ENCODE data around the gene MTX2.

MTX2 gene

GRCh38 chr2:176247859-176248258 lies 21.4 kb upstream of the MTX2 start:
- TF ChIP-seq RAD21 (IDR thresholded peaks at IDR 0.05; ENCODE audit: low read depth) (no peak), TEAD4 (IDR thresholded peaks at IDR 0.05) (no peak), NFIC (IDR thresholded peaks at IDR 0.05) (no peak), FOXM1 (IDR thresholded peaks at IDR 0.05; ENCODE audit: borderline replicate concordance, low read depth) (no peak)

- no peak for TF ChIP-seq TAF1 (IDR thresholded peaks at IDR 0.05; ENCODE audit: low read depth)
- no peak for TF ChIP-seq EP300 (IDR thresholded peaks at IDR 0.05; ENCODE audit: borderline replicate concordance)
- TF ChIP-seq EGR1 (IDR thresholded peaks at IDR 0.05), result no peak
- TF ChIP-seq, protein P1, sequence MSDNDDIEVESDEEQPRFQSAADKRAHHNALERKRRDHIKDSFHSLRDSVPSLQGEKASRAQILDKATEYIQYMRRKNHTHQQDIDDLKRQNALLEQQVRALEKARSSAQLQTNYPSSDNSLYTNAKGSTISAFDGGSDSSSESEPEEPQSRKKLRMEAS (IDR thresholded peaks at IDR 0.05), result no peak
- TF ChIP-seq, protein P2, sequence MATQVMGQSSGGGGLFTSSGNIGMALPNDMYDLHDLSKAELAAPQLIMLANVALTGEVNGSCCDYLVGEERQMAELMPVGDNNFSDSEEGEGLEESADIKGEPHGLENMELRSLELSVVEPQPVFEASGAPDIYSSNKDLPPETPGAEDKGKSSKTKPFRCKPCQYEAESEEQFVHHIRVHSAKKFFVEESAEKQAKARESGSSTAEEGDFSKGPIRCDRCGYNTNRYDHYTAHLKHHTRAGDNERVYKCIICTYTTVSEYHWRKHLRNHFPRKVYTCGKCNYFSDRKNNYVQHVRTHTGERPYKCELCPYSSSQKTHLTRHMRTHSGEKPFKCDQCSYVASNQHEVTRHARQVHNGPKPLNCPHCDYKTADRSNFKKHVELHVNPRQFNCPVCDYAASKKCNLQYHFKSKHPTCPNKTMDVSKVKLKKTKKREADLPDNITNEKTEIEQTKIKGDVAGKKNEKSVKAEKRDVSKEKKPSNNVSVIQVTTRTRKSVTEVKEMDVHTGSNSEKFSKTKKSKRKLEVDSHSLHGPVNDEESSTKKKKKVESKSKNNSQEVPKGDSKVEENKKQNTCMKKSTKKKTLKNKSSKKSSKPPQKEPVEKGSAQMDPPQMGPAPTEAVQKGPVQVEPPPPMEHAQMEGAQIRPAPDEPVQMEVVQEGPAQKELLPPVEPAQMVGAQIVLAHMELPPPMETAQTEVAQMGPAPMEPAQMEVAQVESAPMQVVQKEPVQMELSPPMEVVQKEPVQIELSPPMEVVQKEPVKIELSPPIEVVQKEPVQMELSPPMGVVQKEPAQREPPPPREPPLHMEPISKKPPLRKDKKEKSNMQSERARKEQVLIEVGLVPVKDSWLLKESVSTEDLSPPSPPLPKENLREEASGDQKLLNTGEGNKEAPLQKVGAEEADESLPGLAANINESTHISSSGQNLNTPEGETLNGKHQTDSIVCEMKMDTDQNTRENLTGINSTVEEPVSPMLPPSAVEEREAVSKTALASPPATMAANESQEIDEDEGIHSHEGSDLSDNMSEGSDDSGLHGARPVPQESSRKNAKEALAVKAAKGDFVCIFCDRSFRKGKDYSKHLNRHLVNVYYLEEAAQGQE (IDR thresholded peaks at IDR 0.05; ENCODE audit: low read depth), result no peak
- no peak for TF ChIP-seq CREB1 (IDR thresholded peaks at IDR 0.05; ENCODE audit: low read depth)
- TF ChIP-seq CEBPB (IDR thresholded peaks at IDR 0.05), result no peak
Measured at GRCh38 chr2:176251928-176252327, 17.3 kb upstream of the MTX2 start.

DNA sequence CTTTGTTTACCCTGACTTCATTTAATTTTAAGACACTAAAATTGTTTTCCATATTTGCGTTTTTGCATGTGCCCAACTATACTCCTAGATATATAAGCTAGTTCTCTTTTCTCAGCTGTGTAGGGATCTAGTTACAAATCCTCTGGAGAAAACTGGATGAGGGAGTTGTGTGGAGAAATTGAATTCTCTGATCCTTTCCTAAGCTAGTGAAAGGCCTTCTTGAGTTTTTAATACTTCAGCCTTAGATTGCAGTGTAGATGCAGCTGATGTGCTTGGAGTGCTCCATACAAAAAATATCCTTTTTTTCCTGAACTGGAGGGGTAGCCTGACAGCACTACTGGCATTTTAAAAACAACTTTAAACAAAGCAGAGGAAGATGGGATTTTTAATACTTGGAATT lies 8.6 kb upstream of the MTX2 start:
- TF ChIP-seq NFIC (IDR thresholded peaks at IDR 0.05), result no peak
- no peak for TF ChIP-seq ZBTB7A (IDR thresholded peaks at IDR 0.05; ENCODE audit: low read depth)
- TF ChIP-seq RAD21 (IDR thresholded peaks at IDR 0.05; ENCODE audit: low read depth), result no peak
- TF ChIP-seq, protein P2 (IDR thresholded peaks at IDR 0.05; ENCODE audit: low read depth), result no peak
- no peak for TF ChIP-seq TEAD4 (IDR thresholded peaks at IDR 0.05)
- TF ChIP-seq TAF1 (IDR thresholded peaks at IDR 0.05; ENCODE audit: low read depth), result no peak
- no peak for TF ChIP-seq TCF12 (IDR thresholded peaks at IDR 0.05; ENCODE audit: low read depth)
- no peak for TF ChIP-seq EP300 (IDR thresholded peaks at IDR 0.05; ENCODE audit: borderline replicate concordance)
- no peak for TF ChIP-seq EGR1 (IDR thresholded peaks at IDR 0.05)
- no peak for TF ChIP-seq YY1 (IDR thresholded peaks at IDR 0.05; ENCODE audit: low read depth)
- no peak for TF ChIP-seq CREB1 (IDR thresholded peaks at IDR 0.05; ENCODE audit: low read depth)
- TF ChIP-seq, protein P1 (IDR thresholded peaks at IDR 0.05), result no peak
- no peak for TF ChIP-seq FOXM1 (IDR thresholded peaks at IDR 0.05; ENCODE audit: borderline replicate concordance, low read depth)
- no peak for TF ChIP-seq CEBPB (IDR thresholded peaks at IDR 0.05)

DNA sequence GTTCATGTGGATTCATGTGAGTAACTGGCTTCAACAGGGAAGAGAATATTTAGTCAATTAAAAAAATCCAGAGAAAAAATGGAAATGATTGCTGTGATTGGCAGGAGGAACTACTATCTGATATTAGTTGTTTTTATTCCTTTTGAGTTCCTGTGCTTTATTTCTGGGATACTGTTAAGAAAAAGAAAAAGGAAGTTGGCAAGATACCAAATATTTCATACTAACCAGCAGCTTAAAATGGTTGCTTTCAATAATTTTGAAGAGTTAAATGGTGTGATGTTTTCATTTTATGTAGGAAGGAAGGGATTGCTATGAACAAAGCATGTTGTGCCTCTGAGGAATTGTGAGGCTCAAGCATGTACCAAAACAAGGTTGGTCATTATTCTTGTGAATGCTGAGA lies 8.1 kb upstream of the MTX2 start:
- no peak for TF ChIP-seq YY1 (IDR thresholded peaks at IDR 0.05; ENCODE audit: low read depth)
- no peak for TF ChIP-seq FOXM1 (IDR thresholded peaks at IDR 0.05; ENCODE audit: borderline replicate concordance, low read depth)
- no peak for TF ChIP-seq TEAD4 (IDR thresholded peaks at IDR 0.05)
- TF ChIP-seq USF1 (IDR thresholded peaks at IDR 0.05), result no peak
- TF ChIP-seq TAF1 (IDR thresholded peaks at IDR 0.05; ENCODE audit: low read depth), result no peak
- TF ChIP-seq TCF12 (IDR thresholded peaks at IDR 0.05; ENCODE audit: low read depth), result no peak
- TF ChIP-seq, protein P2 (IDR thresholded peaks at IDR 0.05; ENCODE audit: low read depth), result no peak
- no peak for TF ChIP-seq CREB1 (IDR thresholded peaks at IDR 0.05; ENCODE audit: low read depth)
- TF ChIP-seq, protein P1 (IDR thresholded peaks at IDR 0.05), result no peak
- TF ChIP-seq RAD21 (IDR thresholded peaks at IDR 0.05; ENCODE audit: low read depth), result no peak
- no peak for TF ChIP-seq CEBPB (IDR thresholded peaks at IDR 0.05)
- no peak for TF ChIP-seq EGR1 (IDR thresholded peaks at IDR 0.05)

DNA sequence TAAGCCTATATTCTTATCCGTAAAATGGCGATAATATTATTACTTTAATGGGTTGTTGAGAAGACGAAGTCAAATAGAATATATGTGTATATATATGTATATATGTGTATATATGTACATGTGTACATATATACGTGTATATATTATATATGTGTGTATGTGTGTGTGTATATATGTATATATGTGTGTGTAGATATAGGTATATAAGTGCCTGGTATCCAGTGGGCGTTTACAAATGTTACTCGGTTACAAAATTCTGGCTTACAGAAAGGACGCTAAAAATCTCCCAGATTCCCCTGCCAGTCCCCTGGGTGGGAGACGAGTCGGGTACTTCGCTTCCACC lies 295 bp upstream of the MTX2 start:
- no peak for TF ChIP-seq USF1 (IDR thresholded peaks at IDR 0.05)
- TF ChIP-seq FOXM1 (IDR thresholded peaks at IDR 0.05; ENCODE audit: borderline replicate concordance, low read depth), result no peak
- TF ChIP-seq, protein P1 (IDR thresholded peaks at IDR 0.05), result no peak
- TF ChIP-seq CEBPB (IDR thresholded peaks at IDR 0.05), result no peak
- no peak for TF ChIP-seq EP300 (IDR thresholded peaks at IDR 0.05; ENCODE audit: borderline replicate concordance)
- no peak for TF ChIP-seq YY1 (IDR thresholded peaks at IDR 0.05; ENCODE audit: low read depth)
- no peak for TF ChIP-seq TAF1 (IDR thresholded peaks at IDR 0.05; ENCODE audit: low read depth)
- no peak for TF ChIP-seq TCF12 (IDR thresholded peaks at IDR 0.05; ENCODE audit: low read depth)
- no peak for TF ChIP-seq ZBTB7A (IDR thresholded peaks at IDR 0.05; ENCODE audit: low read depth)
- no peak for TF ChIP-seq NFIC (IDR thresholded peaks at IDR 0.05)
- no peak for TF ChIP-seq RAD21 (IDR thresholded peaks at IDR 0.05; ENCODE audit: low read depth)
